WTC11 (cell line): Measurements from ENCODE around the gene MFAP3. TPM values are rescaled to one million over a fixed set of nuclear protein-coding genes. Genes with fewer than 3 reads are reported as not detected.

Experiments
- ATAC-seq: fragments of 200-7000 bp; cut with Tn5 transposase; 2 replicates; pipeline ENCODE4 v1.10.0; 2021; ENCODE audit warnings: mild to moderate bottlenecking, moderate library complexity
- CTCF ChIA-PET: fragments of 300-600 bp; sonication (Branson Sonifier 250); formaldehyde crosslinking; loops from one replicate; lab custom pipeline; 2021; ENCODE audit warnings: antibody characterized with exemption; lab: Charles Lee
- POLR2A ChIA-PET: fragments of 350-600 bp; sonication (Branson Sonifier 250); formaldehyde crosslinking; loops from one replicate; lab custom pipeline; 2021; ENCODE audit warnings: antibody characterized with exemption; lab: Charles Lee
- DNase-seq: peaks from one replicate; pipeline ENCODE4 v3.0.0; 2021; ENCODE audit warnings: low spot score
- H3K27ac Mint-ChIP-seq: 2 replicates; pipeline ENCODE4 v1.8.0; 2021; ENCODE audit warnings: mixed read lengths
- H3K27me3 Mint-ChIP-seq: 2 replicates; pipeline ENCODE4 v1.8.0; 2021; ENCODE audit warnings: low read depth, mild to moderate bottlenecking, moderate library complexity, mixed read lengths
- H3K36me3 Mint-ChIP-seq: 2 replicates; pipeline ENCODE4 v1.8.0; 2021; ENCODE audit warnings: mixed read lengths
- H3K4me1 Mint-ChIP-seq: 2 replicates; pipeline ENCODE4 v1.8.0; 2022; ENCODE audit warnings: mixed read lengths
- H3K4me3 Mint-ChIP-seq: 2 replicates; pipeline ENCODE4 v1.8.0; 2021; ENCODE audit warnings: mild to moderate bottlenecking, moderate library complexity, mixed read lengths
- H3K9me3 Mint-ChIP-seq: 2 replicates; pipeline ENCODE4 v1.8.0; 2021; ENCODE audit warnings: mixed read lengths
- AR ChIP-seq: fragments of 250-450 bp; sonication (Bioruptor Pico); IDR thresholded peaks from 2 replicates; pipeline ENCODE4 v1.9.0; 2021; ENCODE audit warnings: mild to moderate bottlenecking
- ARID4B ChIP-seq: sonication (generic); formaldehyde crosslinking; IDR thresholded peaks from 2 replicates; pipeline ENCODE4 v1.8.0; 2023; ENCODE audit warnings: missing genetic modification reagents, mild to moderate bottlenecking, borderline replicate concordance
- ATF1 ChIP-seq: sonication (generic); formaldehyde crosslinking; IDR thresholded peaks from 2 replicates; pipeline ENCODE4 v1.8.1; 2023; ENCODE audit warnings: mild to moderate bottlenecking, moderate library complexity, missing genetic modification reagents
- ATF2 ChIP-seq: sonication (generic); formaldehyde crosslinking; IDR thresholded peaks from 2 replicates; pipeline ENCODE4 v1.8.1; 2022; ENCODE audit warnings: low read depth, missing genetic modification reagents, borderline replicate concordance
- ATF6 ChIP-seq: sonication (generic); formaldehyde crosslinking; IDR thresholded peaks from 2 replicates; pipeline ENCODE4 v1.8.1; 2023; ENCODE audit warnings: mild to moderate bottlenecking, missing genetic modification reagents
- EMX1 ChIP-seq: fragments of 250-450 bp; sonication (Bioruptor Pico); IDR thresholded peaks from 2 replicates; pipeline ENCODE4 v1.8.0; 2021; ENCODE audit warnings: mild to moderate bottlenecking
- ERG ChIP-seq: fragments of 250-450 bp; sonication (Bioruptor Pico); IDR thresholded peaks from 2 replicates; pipeline ENCODE4 v1.8.0; 2021; ENCODE audit warnings: mild to moderate bottlenecking
- FOXP1 ChIP-seq: sonication (generic); formaldehyde crosslinking; IDR thresholded peaks from 2 replicates; pipeline ENCODE4 v1.8.0; 2022; ENCODE audit warnings: missing genetic modification reagents, mild to moderate bottlenecking, moderate library complexity, borderline replicate concordance
- GTF2I ChIP-seq: fragments of 250-450 bp; sonication (Bioruptor Pico); conservative IDR thresholded peaks from 2 replicates; pipeline ENCODE4 v1.4.0; 2021; ENCODE audit warnings: mild to moderate bottlenecking
- SMAD3 ChIP-seq: sonication (generic); formaldehyde crosslinking; IDR thresholded peaks from 2 replicates; pipeline ENCODE4 v1.8.0; 2022; ENCODE audit warnings: missing genetic modification reagents, mild to moderate bottlenecking, borderline replicate concordance
- SMAD4 ChIP-seq: sonication (generic); formaldehyde crosslinking; IDR thresholded peaks from 2 replicates; pipeline ENCODE4 v1.8.0; 2022; ENCODE audit warnings: mild to moderate bottlenecking, missing genetic modification reagents
- SOX15 ChIP-seq: fragments of 250-450 bp; sonication (Bioruptor Pico); IDR thresholded peaks from 2 replicates; pipeline ENCODE4 v1.9.0; 2021; ENCODE audit warnings: mild to moderate bottlenecking
- TCF7 ChIP-seq: sonication (generic); formaldehyde crosslinking; IDR thresholded peaks from 2 replicates; pipeline ENCODE4 v1.8.0; 2022; ENCODE audit warnings: mild to moderate bottlenecking, low read depth, missing genetic modification reagents, moderate library complexity
- TEAD4 ChIP-seq: sonication (generic); formaldehyde crosslinking; IDR thresholded peaks from 2 replicates; pipeline ENCODE4 v1.8.0; 2022; ENCODE audit warnings: mild to moderate bottlenecking, missing genetic modification reagents
- TP53 ChIP-seq: sonication (generic); formaldehyde crosslinking; IDR thresholded peaks from 2 replicates; pipeline ENCODE4 v1.8.1; 2023; ENCODE audit warnings: mild to moderate bottlenecking, missing genetic modification reagents
- ZNF219 ChIP-seq: sonication (generic); formaldehyde crosslinking; IDR thresholded peaks from 2 replicates; pipeline ENCODE4 v1.8.0; 2023; ENCODE audit warnings: missing genetic modification reagents, mild to moderate bottlenecking, borderline replicate concordance
- ZNF232 ChIP-seq: sonication (generic); formaldehyde crosslinking; IDR thresholded peaks from 2 replicates; pipeline ENCODE4 v1.8.0; 2022; ENCODE audit warnings: mild to moderate bottlenecking, missing genetic modification reagents
- ZNF396 ChIP-seq: fragments of 250-450 bp; sonication (Bioruptor Pico); IDR thresholded peaks from 2 replicates; pipeline ENCODE4 v1.8.0; 2021; ENCODE audit warnings: mild to moderate bottlenecking, moderate library complexity, borderline replicate concordance
- ZNF425 ChIP-seq: fragments of 250-450 bp; sonication (Bioruptor Pico); conservative IDR thresholded peaks from 2 replicates; pipeline ENCODE4 v1.9.0; 2021; ENCODE audit warnings: mild to moderate bottlenecking
- ZNF512 ChIP-seq: sonication (generic); formaldehyde crosslinking; IDR thresholded peaks from 2 replicates; pipeline ENCODE4 v1.8.1; 2022; ENCODE audit warnings: missing genetic modification reagents, borderline replicate concordance
- ZNF671 ChIP-seq: fragments of 250-450 bp; sonication (Bioruptor Pico); IDR thresholded peaks from 2 replicates; pipeline ENCODE4 v1.8.0; 2021; ENCODE audit warnings: mild to moderate bottlenecking
- total RNA-seq: library from RNA; stranded (reverse); gene quantifications from 3 replicates; pipeline ENCODE4 v1.2.3, GENCODE V29; 2021

MFAP3 gene
- total RNA-seq, 1 experiment from 2014 or later: 20.0 TPM

- no peak for TF ChIP-seq ATF2 (CRISPR knock-in tag)
- TF ChIP-seq AR: no peak
- no peak for TF ChIP-seq ZNF425 (CRISPR knock-in tag)
- no peak for TF ChIP-seq ZNF219
- TF ChIP-seq SMAD4: no peak
- no peak for TF ChIP-seq SOX15
- TF ChIP-seq EMX1: no peak
- TF ChIP-seq TEAD4 (CRISPR knock-in tag): no peak
- TF ChIP-seq GTF2I (CRISPR knock-in tag): no peak
These were observed 36.7 kb upstream of the MFAP3 start (continued) for GRCh38 chr5:154002093-154002492.

GRCh38 chr5:154002511-154003020 lies 36.2 kb upstream of the MFAP3 start:
- no peaks in the 10 kb centered on the region; the same call in 1 of the 2 replicates for H3K27me3 Mint-ChIP-seq
- ATAC-seq (no peak), DNase-seq (no peak)
- H3K9me3 Mint-ChIP-seq: peaks cover 3% of the 10 kb centered on the region
- POLR2A ChIA-PET: interaction anchor here (0.5 to 0.6 kb wide), 2 partner anchors 17 to 776 kb away, joined by 3 to 6 read pairs; no protein-coding TSS in a partner anchor
- peaks cover 3% of the 10 kb centered on the region; the same call in 1 of the 2 replicates for H3K36me3 Mint-ChIP-seq
- H3K4me1 Mint-ChIP-seq: peaks cover 7% of the 10 kb centered on the region
- CTCF ChIA-PET: interaction anchor here (1.7 kb wide), 1 partner anchor 155 kb away, joined by 4 read pairs; no protein-coding TSS in a partner anchor
- no peak overlapping the region for H3K4me3 Mint-ChIP-seq
- H3K27ac Mint-ChIP-seq: peak overlapping the region; percentile 52; the same call in 1 of the 2 replicates
- TF ChIP-seq GTF2I (CRISPR knock-in tag) (no peak), ZNF671 (CRISPR knock-in tag) (no peak), TP53 (CRISPR knock-in tag) (no peak), FOXP1 (CRISPR knock-in tag) (no peak), ZNF396 (no peak), SOX15 (no peak), SMAD3 (CRISPR knock-in tag) (no peak), TCF7 (CRISPR knock-in tag) (no peak), ARID4B (CRISPR knock-in tag) (no peak), ERG (CRISPR knock-in tag) (no peak), ATF1 (CRISPR knock-in tag) (no peak), ZNF512 (CRISPR knock-in tag) (no peak), ZNF232 (CRISPR knock-in tag) (no peak), ATF6 (CRISPR knock-in tag) (no peak)
